GM12891 (cell line): ENCODE data around the gene ASMTL.

Experiments
- DNase-seq: peaks from one replicate; pipeline ENCODE4 v3.0.0; 2011; ENCODE audit warnings: low spot score; ENCODE audit not compliant: insufficient read length
- FAIRE-seq: peaks from 2 replicates; lab custom pipeline; 2011; peaks lifted over from hg19 to GRCh38; lab: Jason Lieb, UNC
- PAX5 ChIP-seq: IDR thresholded peaks from 2 replicates; pipeline ENCODE4 v1.6.1; 2011; ENCODE audit warnings: low read length, moderate library complexity, mild to moderate bottlenecking; ENCODE audit not compliant: insufficient read depth, severe bottlenecking
- POLR2A ChIP-seq: IDR thresholded peaks from 2 replicates; pipeline ENCODE4 v1.6.1; 2011; ENCODE audit warnings: low read depth, low read length, control low read depth
- POLR2AphosphoS5 ChIP-seq: IDR thresholded peaks from 2 replicates; pipeline ENCODE4 v1.6.1; 2011; ENCODE audit warnings: low read depth, low read length, control low read depth
- POU2F2 ChIP-seq: IDR thresholded peaks from 2 replicates; pipeline ENCODE4 v1.6.1; 2011; ENCODE audit warnings: low read depth, mild to moderate bottlenecking, control low read depth, low read length, moderate library complexity
- SPI1 ChIP-seq: IDR thresholded peaks from 2 replicates; pipeline ENCODE4 v1.6.1; 2011; ENCODE audit warnings: low read depth, low read length, control low read depth
- TAF1 ChIP-seq: IDR thresholded peaks from 2 replicates; pipeline ENCODE4 v1.6.1; 2011; ENCODE audit warnings: low read depth, low read length, control low read depth

ASMTL gene

DNA sequence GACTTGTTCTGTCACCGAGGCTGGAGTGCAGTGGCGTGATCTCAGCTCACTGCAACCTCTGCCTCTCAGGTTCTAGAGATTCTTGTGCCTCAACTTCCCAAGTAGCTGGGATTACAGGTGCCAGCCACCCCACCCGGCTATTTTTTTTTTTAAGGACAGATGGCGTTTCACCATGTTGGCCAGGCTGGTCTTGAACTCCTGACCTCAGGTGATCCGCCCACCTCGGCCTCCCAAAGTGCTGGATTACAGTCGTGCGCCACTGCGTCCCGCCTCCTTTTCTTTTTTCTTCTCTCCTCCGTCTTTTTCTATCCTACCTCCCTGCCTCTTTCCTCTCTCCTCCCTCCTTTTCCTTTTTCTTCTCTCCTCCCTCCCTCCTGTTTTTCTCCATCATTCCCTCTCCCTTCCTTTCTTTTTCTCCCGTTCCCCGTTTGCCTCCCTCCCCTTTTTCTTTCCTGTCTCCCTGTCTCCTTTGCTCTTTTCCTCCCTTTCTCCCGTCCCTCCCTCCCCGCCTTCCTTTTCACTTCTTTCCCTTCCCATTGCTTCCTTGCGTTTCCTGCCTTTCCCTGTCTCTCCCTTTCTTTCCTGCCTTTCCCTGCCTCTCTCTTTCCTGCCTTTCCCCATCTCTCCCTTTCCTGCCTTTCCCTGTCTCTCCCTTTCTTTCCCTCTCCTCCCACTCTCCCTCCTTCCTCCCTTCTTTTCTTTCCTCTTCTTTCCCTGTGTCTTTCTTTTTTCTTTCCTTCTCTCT lies 58.7 kb downstream of the ASMTL start:
- FAIRE-seq, result no peak
- TF ChIP-seq TAF1, result no peak
- TF ChIP-seq POLR2AphosphoS5, result no peak
- TF ChIP-seq POLR2A, result no peak
- TF ChIP-seq POU2F2, result no peak
- no peak for TF ChIP-seq SPI1
- no peak for TF ChIP-seq PAX5
- DNase-seq, result no peak

DNA sequence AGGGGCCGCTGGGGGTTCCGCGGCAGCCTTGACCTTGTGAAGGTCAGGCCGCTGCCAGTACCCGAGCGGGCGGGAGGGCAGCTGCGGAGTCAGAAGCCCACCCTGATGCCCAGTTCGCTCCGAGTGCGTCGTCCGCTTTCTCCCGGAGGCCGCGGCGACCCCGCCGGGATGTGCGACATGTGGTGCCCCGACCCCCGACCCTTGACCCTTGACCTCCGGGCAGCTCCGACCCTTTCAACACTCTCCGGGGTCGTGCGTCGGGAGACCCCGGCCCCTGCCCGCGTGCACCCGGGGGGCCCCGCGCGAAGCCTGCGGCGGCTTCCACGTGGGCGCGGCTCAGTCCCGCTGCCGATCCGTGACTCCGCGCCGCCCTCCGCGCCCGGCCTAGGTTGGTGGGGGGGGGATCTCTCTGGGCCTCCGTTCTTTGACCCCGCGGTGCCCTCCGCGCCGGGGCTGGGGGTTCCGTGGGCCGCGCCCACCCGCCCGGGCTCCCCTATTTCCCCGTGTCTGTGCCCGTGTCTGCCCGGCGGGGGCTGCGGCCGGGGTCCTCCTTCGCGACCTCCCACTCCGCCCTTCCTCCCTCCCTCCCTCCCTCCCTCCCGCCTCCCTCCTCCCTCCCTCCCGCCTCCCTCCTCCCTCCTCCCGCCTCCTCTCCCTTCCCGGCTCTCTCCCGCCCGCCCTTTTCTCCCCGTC lies 60.2 kb downstream of the ASMTL start:
- DNase-seq (peak; percentile 65), FAIRE-seq (no peak)
- TF ChIP-seq POU2F2 (no peak), POLR2AphosphoS5 (peak; percentile 69), TAF1 (no peak), PAX5 (no peak), POLR2A (peak; percentile 82; the same call in 1 of the 2 replicates), SPI1 (no peak)

DNA sequence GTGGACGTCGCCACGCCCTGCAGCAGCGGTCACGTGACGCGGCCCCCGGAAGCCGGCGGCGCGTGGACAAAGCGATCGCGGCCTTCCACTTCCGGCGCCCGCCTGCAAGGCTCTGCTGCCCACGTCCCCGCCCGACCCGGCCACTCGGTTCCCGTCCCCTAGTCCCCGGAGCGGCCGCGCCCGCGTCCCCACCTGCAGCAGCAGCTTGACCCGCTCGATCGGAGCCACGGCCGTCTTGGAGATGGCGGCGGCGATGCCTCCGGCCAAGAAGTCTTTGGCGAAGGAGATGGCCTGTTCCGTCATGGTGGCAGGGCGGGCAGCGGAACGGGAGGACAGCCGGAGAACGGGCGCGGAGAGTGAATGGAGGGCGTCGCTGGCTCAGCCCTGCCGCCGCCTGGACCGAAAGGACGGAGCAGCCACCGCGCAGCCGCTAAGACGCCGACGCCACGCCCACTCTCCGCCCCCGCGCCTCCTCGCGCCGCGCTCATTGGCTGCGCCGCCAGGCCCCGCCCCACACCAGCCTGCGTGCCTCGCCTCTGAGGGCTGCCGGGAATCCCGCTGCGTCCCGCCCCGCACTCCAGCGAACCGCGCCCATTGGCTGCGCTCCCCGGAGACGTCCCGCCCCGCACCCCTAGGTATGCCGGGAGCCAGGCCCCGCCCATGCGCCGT lies 60.9 kb downstream of the ASMTL start, which contains the start of gene SLC25A6:
Gene SLC25A6, minus strand, starts transcription at position 407 of the 669 bp plus-strand sequence. Its CDS starts 104 bp downstream, at position 303.
- FAIRE-seq (no peak), DNase-seq (peak; percentile 99)
- TF ChIP-seq POLR2AphosphoS5 (peak; percentile 94), PAX5 (peak; percentile 63), SPI1 (no peak; the same call in 1 of the 2 replicates), POLR2A (peak; percentile 91)

DNA sequence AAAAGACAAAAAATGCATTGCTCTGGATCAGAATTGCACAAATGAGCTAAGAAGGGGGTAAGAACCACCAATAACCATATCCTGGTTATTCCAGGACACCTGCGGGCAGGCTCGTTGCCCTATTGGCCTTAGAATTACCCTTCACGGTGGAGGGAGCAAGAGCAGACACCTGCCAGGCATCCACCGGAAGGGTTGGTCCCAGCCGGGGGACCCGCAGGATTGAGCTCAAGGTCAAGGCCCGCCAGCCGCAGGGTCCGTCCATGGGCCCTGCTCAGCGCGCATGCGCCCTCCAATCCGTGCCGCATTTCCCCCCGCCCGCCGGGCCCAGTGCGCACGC lies 61.4 kb downstream of the ASMTL start:
- TF ChIP-seq POLR2A (no peak), POU2F2 (0 out of 2 replicates have a peak, but pooled peaks have one; percentile 29), SPI1 (peak; percentile 32; the same call in 1 of the 2 replicates), TAF1 (no peak)
- peak; percentile 93 for DNase-seq
- FAIRE-seq, result peak; percentile 100

DNA sequence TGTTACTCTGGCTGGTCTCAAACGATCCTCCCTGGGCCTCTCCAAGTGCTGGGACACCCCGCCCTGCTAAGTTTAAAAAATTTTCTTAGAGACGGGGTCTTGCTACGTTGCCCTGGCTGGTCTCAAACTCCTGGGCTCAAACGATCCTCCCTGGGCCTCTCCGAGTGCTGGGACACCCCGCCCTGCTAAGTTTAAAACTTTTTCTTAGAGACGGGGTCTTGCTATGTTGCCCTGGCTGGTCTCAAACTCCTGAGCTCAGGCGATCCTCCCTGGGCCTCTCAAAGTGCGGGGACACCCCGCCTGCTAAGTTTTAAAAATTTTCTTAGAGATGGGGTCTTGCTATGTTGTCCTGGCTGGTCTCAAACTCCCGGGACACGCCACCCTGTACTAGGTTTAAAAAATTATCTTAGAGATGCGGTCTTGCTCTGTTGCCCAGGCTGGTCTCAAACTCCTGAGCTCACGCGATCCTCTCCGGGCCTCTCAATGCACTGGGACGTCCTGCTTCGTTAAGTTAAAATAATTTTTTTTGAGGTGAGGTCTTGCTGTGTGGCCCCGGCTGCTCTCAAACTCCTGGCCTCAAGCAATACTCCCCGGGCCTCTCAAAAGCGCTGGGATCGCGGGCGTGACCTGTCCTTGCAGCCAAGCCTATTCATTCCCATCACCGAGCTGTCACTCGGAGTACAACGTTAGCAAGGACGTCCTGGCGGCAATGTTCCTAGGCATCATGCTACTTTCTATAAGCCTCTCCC lies 61.9 kb downstream of the ASMTL start:
- TF ChIP-seq POLR2A (no peak), SPI1 (no peak), TAF1 (no peak), POU2F2 (no peak), POLR2AphosphoS5 (no peak), PAX5 (no peak)
- no peak for FAIRE-seq
- DNase-seq, result no peak

DNA sequence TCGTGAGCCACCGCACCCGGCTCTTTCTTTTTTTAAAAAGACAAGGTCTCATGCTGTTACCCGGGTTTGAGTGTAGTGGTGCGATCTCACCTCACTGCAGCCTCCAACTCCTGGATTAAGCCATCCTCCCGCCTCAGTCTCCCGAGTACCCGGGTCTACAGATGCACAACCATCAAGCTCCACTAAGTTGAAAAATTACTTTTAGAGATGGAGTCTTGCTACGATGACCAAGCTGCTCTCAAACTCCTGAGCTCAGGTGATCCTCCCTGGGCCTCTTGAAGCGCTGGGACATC lies 62.8 kb downstream of the ASMTL start:
- DNase-seq (no peak), FAIRE-seq (no peak)
- TF ChIP-seq TAF1, result no peak
- TF ChIP-seq POLR2AphosphoS5, result no peak
- TF ChIP-seq PAX5, result no peak
- no peak for TF ChIP-seq POLR2A
- TF ChIP-seq SPI1, result no peak
- no peak for TF ChIP-seq POU2F2

DNA sequence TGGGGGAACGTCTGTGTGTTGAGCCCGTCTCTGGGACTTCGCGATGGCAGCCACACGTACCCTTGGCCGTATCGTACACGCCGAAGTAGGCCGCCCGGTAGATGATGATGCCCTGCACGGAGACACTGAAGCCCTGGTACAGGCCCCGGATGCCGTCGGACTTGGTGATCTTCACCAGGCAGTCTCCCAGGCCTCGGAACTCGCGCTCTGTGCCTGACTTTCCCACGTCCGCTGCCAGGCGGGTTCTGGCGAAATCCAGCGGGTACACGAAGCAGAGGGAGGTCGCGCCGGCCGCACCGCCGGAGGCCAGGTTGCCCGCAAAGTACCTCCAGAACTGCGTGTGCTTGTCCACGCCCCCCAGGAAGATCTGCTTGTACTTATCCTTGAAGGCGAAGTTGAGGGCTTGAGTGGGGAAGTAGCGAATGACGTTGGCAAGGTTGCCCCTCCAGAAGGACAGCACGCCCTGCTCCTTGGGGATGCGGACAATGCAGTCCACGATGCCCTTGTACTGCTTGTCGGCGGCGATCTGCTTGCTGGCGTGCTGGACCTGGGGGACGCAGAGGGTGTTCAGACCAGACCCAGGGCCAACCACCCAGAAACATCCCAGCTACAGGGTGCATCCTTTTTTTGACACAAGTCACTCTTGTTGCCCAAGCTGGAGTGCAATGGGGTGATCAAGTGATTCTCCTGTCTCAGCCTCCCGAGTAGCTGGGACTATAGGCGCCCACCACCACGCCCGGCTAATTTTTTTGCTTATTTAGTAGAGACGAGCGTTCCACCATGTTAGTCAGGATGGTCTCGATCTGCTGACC lies 63.3 kb downstream of the ASMTL start:
- DNase-seq (no peak), FAIRE-seq (no peak)
- TF ChIP-seq PAX5 (no peak), POLR2AphosphoS5 (no peak), POU2F2 (no peak), SPI1 (no peak), POLR2A (no peak; the same call in 1 of the 2 replicates), TAF1 (no peak)

DNA sequence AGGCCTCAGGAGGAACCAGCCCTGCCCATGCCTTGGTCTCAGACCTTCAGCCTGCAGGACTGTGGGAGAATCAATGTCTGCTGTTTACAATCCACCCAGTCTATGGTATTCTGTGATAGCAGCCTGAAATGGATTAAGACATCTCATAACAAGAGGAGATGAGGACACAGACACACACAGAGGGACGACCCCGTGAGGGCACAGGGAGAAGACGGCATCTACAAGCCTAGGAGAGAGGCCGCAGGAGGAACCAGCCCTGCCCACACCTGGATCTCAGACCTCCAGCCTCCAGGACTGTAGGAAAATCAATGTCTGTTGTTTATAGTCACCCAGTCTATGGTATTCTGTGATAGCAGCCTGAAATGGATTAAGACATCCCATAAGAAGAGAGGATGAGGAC lies 64.1 kb downstream of the ASMTL start:
- DNase-seq (no peak), FAIRE-seq (no peak)
- TF ChIP-seq PAX5 (no peak), SPI1 (no peak), TAF1 (no peak), POLR2AphosphoS5 (no peak), POLR2A (no peak), POU2F2 (no peak)
